Right lobe of liver (tissue), 4 donors: ENCODE results near the gene FIS1.

ENCODE experiments used
- POLR2A ChIP-seq: fragments of 450-650 bp; IDR thresholded peaks from one replicate; pipeline ENCODE4 v1.6.1; 2017; ENCODE audit warnings: antibody characterized with exemption, mild to moderate bottlenecking
- TF ChIP-seq, protein P1 (sequence below), 4 donors: fragments of 200-600 bp in 3 of 4; fragments of 450-650 bp in 1 of 4; IDR thresholded peaks; one replicate each; pipeline versions ENCODE4 v1.5.1 to v1.8.0; 2016 to 2022; ENCODE audit warnings: antibody characterized with exemption in 4 of 4, mild to moderate bottlenecking in 2 of 4
- donor health status: DM: no; HTN: no; CAD: no.
- donor health status: DM: no; HTN: no; CAD: no.
- donor health status: DM: no; HTN: yes; CAD: no.

DNA sequence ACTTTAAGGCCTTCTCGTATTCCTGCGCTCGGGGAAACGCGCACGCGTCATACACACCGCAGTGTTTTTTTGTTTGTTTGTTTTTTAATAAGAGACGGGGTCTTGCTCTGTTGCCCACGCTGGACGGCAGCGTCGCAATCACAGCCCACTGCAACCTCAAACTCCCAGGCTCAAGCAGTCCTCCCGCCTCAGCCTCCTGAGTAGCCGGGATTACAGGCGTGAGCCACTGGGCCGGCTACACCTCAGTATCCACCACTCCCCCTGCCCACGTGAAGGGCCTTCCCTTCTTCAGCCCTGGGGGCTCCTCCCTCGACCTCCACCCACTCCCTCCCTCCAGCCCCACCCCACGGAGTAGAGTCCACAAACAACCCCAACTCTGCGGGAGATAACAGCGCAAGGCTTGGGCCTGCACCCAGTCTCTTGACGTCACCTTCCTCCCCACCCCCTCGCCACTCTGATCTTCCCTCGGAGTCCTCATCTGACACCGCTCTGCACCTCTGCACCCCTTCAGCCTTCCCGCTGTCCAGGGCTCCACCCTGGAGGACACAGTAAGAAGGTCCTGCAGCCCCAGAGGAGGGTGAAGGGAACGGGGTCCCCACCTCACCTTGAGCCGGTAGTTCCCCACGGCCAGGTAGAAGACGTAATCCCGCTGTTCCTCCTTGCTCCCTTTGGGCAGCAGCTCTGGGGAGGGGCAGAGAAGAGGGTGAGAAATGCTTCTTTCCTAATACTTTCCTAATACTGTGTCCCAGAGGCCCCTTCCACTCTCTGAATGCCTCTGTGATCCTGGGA lies 4.5 kb downstream of the FIS1 start:
- TF ChIP-seq POLR2A = no peak
- TF ChIP-seq, protein P1, sequence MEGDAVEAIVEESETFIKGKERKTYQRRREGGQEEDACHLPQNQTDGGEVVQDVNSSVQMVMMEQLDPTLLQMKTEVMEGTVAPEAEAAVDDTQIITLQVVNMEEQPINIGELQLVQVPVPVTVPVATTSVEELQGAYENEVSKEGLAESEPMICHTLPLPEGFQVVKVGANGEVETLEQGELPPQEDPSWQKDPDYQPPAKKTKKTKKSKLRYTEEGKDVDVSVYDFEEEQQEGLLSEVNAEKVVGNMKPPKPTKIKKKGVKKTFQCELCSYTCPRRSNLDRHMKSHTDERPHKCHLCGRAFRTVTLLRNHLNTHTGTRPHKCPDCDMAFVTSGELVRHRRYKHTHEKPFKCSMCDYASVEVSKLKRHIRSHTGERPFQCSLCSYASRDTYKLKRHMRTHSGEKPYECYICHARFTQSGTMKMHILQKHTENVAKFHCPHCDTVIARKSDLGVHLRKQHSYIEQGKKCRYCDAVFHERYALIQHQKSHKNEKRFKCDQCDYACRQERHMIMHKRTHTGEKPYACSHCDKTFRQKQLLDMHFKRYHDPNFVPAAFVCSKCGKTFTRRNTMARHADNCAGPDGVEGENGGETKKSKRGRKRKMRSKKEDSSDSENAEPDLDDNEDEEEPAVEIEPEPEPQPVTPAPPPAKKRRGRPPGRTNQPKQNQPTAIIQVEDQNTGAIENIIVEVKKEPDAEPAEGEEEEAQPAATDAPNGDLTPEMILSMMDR (IDR thresholded peaks at IDR 0.05) = no peak
